ENCODE data around the gene HABP2.

GRCh38 chr10:113557903-113558321 is 5.1 kb downstream of the HABP2 start:
- TF ChIP-seq, protein P1, sequence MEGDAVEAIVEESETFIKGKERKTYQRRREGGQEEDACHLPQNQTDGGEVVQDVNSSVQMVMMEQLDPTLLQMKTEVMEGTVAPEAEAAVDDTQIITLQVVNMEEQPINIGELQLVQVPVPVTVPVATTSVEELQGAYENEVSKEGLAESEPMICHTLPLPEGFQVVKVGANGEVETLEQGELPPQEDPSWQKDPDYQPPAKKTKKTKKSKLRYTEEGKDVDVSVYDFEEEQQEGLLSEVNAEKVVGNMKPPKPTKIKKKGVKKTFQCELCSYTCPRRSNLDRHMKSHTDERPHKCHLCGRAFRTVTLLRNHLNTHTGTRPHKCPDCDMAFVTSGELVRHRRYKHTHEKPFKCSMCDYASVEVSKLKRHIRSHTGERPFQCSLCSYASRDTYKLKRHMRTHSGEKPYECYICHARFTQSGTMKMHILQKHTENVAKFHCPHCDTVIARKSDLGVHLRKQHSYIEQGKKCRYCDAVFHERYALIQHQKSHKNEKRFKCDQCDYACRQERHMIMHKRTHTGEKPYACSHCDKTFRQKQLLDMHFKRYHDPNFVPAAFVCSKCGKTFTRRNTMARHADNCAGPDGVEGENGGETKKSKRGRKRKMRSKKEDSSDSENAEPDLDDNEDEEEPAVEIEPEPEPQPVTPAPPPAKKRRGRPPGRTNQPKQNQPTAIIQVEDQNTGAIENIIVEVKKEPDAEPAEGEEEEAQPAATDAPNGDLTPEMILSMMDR (IDR thresholded peaks at IDR 0.05), result no peak
- TF ChIP-seq POLR2A (IDR thresholded peaks at IDR 0.05), result no peak

Data from uterus (tissue), 2 donors.